Trophoblast cell (in vitro differentiated cells and primary cell): ENCODE measurements around the gene MND1.

Experiments used
- DNase-seq, 2 donors: peaks; one replicate each; pipeline ENCODE4 v3.0.0-alpha.2; 2016
- H2AFZ ChIP-seq: 2 replicates; pipeline ENCODE4 v1.6.1; 2013; ENCODE audit warnings: low read length, moderate library complexity, mild to moderate bottlenecking; ENCODE audit not compliant: insufficient read depth, poor library complexity
- H2AK5ac ChIP-seq: 2 replicates; pipeline ENCODE4 v1.6.1; 2013; ENCODE audit warnings: mild to moderate bottlenecking, low read length
- H2BK120ac ChIP-seq: 2 replicates; pipeline ENCODE4 v1.6.1; 2013; ENCODE audit warnings: low read length, mild to moderate bottlenecking, moderate library complexity; ENCODE audit not compliant: insufficient read depth, poor library complexity
- H2BK12ac ChIP-seq: 2 replicates; pipeline ENCODE4 v1.6.1; 2013; ENCODE audit warnings: mild to moderate bottlenecking, low read length, moderate library complexity
- H2BK5ac ChIP-seq: 2 replicates; pipeline ENCODE4 v1.6.1; 2013; ENCODE audit warnings: low read length, low read depth, moderate library complexity, mild to moderate bottlenecking; ENCODE audit not compliant: poor library complexity
- H3K14ac ChIP-seq: 2 replicates; pipeline ENCODE4 v1.6.1; 2013; ENCODE audit warnings: mild to moderate bottlenecking, low read length
- H3K18ac ChIP-seq: 2 replicates; pipeline ENCODE4 v1.6.1; 2013; ENCODE audit warnings: mild to moderate bottlenecking, low read length
- H3K23ac ChIP-seq: 2 replicates; pipeline ENCODE4 v1.6.1; 2013; ENCODE audit warnings: low read length
- H3K27ac ChIP-seq: 2 replicates; pipeline ENCODE4 v1.5.1; 2013; ENCODE audit warnings: low read depth, mild to moderate bottlenecking, inconsistent platforms, low read length, moderate library complexity
- H3K27me3 ChIP-seq: 2 replicates; pipeline ENCODE4 v1.6.1; 2013; ENCODE audit warnings: inconsistent platforms, mild to moderate bottlenecking, low read length, moderate library complexity; ENCODE audit not compliant: insufficient read depth
- H3K36me3 ChIP-seq, 2 experiments: 1 replicate in 1 of 2; 2 replicates in 1 of 2; pipeline ENCODE4 v1.6.1; 2013; ENCODE audit warnings: low read length in 2 of 2, mild to moderate bottlenecking in 2 of 2, moderate library complexity in 1 of 2; ENCODE audit not compliant: insufficient read depth in 2 of 2, control insufficient read depth in 1 of 2
- H3K4ac ChIP-seq: 2 replicates; pipeline ENCODE4 v1.6.1; 2013; ENCODE audit warnings: low read depth, mild to moderate bottlenecking, low read length, moderate library complexity
- H3K4me1 ChIP-seq, 2 experiments: 1 replicate in 1 of 2; 2 replicates in 1 of 2; pipeline ENCODE4 v1.6.1; 2013; ENCODE audit warnings: low read length in 2 of 2, mild to moderate bottlenecking in 2 of 2, moderate library complexity in 1 of 2; ENCODE audit not compliant: insufficient read depth in 2 of 2, control insufficient read depth in 1 of 2
- H3K4me2 ChIP-seq: 2 replicates; pipeline ENCODE4 v1.6.1; 2013; ENCODE audit warnings: inconsistent platforms, mild to moderate bottlenecking, low read length, moderate library complexity
- H3K4me3 ChIP-seq: 2 replicates; pipeline ENCODE4 v1.5.1; 2013; ENCODE audit warnings: mild to moderate bottlenecking, low read depth, low read length, inconsistent platforms
- H3K79me1 ChIP-seq: one replicate; pipeline ENCODE4 v1.6.1; 2013; ENCODE audit warnings: low read length
- H3K79me2 ChIP-seq: 2 replicates; pipeline ENCODE4 v1.6.1; 2013; ENCODE audit warnings: low read length, mild to moderate bottlenecking; ENCODE audit not compliant: control insufficient read depth, insufficient read depth, poor library complexity
- H3K9ac ChIP-seq: 2 replicates; pipeline ENCODE4 v1.6.1; 2013; ENCODE audit warnings: mild to moderate bottlenecking, low read length
- H3K9me3 ChIP-seq: 2 replicates; pipeline ENCODE4 v1.6.1; 2013; ENCODE audit warnings: low read depth, mild to moderate bottlenecking, control low read depth, inconsistent platforms, low read length; ENCODE audit not compliant: insufficient read depth
- H4K12ac ChIP-seq: 2 replicates; pipeline ENCODE4 v1.6.1; 2013; ENCODE audit warnings: low read depth, mild to moderate bottlenecking, low read length, moderate library complexity
- H4K8ac ChIP-seq: 2 replicates; pipeline ENCODE4 v1.6.1; 2013; ENCODE audit warnings: low read depth, mild to moderate bottlenecking, low read length, moderate library complexity
- H4K91ac ChIP-seq: one replicate; pipeline ENCODE4 v1.6.1; 2013; ENCODE audit warnings: low read depth, mild to moderate bottlenecking, low read length, moderate library complexity
- WGBS: extraction: QIAGEN DNeasy Blood & Tissue Kit; methylation state at CpG from one replicate; pipeline ENCODE4 v1.1.7; 2013; ENCODE audit warnings: missing lambda C conversion rate; ENCODE audit not compliant: insufficient read length, insufficient coverage; ENCODE audit errors: extremely low coverage; 5-methylcytosine and 5-hydroxymethylcytosine counted together

MND1 gene

DNA sequence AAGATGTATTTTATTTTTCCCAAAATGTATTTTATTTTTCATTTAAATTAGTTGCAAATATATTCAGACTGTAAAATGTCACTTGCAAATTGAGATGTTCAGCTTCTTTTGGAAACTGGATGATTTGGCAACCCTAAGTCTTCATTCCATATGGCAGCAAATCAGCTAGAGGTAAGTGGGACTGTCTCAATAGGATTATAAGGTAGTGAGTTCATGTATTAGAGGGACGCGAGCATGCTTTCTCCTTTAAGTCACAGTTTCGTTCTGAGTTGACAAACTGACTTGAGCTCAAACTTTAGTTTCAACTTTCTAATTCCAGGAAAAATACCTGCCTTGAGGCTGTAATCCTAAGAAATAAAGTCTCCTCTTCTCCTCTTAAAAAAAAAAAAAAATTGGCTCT lies 77.5 kb downstream of the MND1 start:
- no peak overlapping the region for H3K4me3 ChIP-seq
- DNase-seq, result peak in 1 of 2 donors; percentile 20
- peaks cover 0 to 7% of the 10 kb centered on the region in 2 experiments for H3K4me1 ChIP-seq
- H3K27me3 ChIP-seq, result no peaks in the 10 kb centered on the region
- H4K8ac ChIP-seq, result no peak overlapping the region
- no peak overlapping the region for H3K23ac ChIP-seq
- H2BK120ac ChIP-seq, result no peak overlapping the region
- H3K27ac ChIP-seq, result no peak overlapping the region
- H2AK5ac ChIP-seq, result no peak overlapping the region
- no peaks in the 10 kb centered on the region for H3K9me3 ChIP-seq
- H3K4ac ChIP-seq, result no peak overlapping the region
- no peak overlapping the region for H3K14ac ChIP-seq
- H3K36me3 ChIP-seq, result no peaks in the 10 kb centered on the region
- no peaks in the 10 kb centered on the region for H3K79me2 ChIP-seq
- no peak overlapping the region for H2BK12ac ChIP-seq
- no peak overlapping the region for H3K18ac ChIP-seq
- no peak overlapping the region for H4K91ac ChIP-seq
- H2BK5ac ChIP-seq, result no peak overlapping the region
- no peak overlapping the region for H3K9ac ChIP-seq
- H3K79me1 ChIP-seq, result peaks cover 4% of the 10 kb centered on the region
- no peak overlapping the region for H3K4me2 ChIP-seq
- no CpG with 5 or more reads among the region's 3 CpGs for WGBS
- no peak overlapping the region for H4K12ac ChIP-seq
- H2AFZ ChIP-seq, result no peak overlapping the region

DNA sequence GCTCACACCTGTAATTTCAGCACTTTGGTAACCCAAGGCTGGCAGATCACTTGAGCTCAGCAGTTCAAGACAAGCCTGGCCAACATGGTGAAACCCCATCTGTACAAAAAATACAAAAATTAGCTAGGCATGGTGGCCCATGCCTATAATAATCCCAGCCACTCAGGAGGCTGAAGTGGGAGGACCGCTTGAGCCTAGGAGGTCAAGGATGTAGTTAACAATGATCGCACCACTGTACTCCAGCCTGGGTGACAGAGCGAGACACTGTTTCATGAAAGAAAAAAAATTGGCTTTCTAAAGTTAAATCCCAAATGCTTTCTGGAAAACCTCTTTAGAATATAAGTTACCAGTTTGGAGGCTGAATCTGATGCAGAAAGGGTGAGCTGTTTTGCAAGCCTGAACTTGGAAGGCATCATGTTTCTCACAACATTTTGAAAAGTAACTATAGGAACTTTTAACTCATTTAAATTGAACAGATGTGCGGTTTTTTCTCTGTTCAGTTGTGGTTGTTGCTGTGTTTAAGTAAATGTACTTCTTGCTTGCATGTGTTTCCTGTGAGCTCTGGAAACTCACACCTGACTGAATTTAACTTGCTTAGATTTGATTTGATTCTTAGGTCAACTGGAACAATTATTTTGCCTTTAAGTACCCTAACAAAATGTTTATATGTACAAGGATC lies 81.9 kb downstream of the MND1 start:
- Histone ChIP-seq H3K14ac (no peak overlapping the region), H2AFZ (no peak overlapping the region), H3K4ac (no peak overlapping the region), H3K27ac (no peak overlapping the region), H3K4me3 (no peak overlapping the region), H4K8ac (no peak overlapping the region), H3K9ac (no peak overlapping the region), H3K27me3 (no peaks in the 10 kb centered on the region), H2BK12ac (no peak overlapping the region), H3K23ac (no peak overlapping the region), H3K9me3 (no peaks in the 10 kb centered on the region), H3K79me2 (no peaks in the 10 kb centered on the region), H2BK120ac (no peak overlapping the region), H2AK5ac (no peak overlapping the region), H3K18ac (no peak overlapping the region), H3K79me1 (no peaks in the 10 kb centered on the region), H3K4me2 (no peak overlapping the region), H4K12ac (no peak overlapping the region), H4K91ac (no peak overlapping the region), H3K36me3 (no peaks in the 10 kb centered on the region), H2BK5ac (no peak overlapping the region), H3K4me1 (peaks cover 0 to 5% of the 10 kb centered on the region in 2 experiments)
- no CpG with 5 or more reads among the region's 4 CpGs for WGBS
- no peak for DNase-seq

DNA sequence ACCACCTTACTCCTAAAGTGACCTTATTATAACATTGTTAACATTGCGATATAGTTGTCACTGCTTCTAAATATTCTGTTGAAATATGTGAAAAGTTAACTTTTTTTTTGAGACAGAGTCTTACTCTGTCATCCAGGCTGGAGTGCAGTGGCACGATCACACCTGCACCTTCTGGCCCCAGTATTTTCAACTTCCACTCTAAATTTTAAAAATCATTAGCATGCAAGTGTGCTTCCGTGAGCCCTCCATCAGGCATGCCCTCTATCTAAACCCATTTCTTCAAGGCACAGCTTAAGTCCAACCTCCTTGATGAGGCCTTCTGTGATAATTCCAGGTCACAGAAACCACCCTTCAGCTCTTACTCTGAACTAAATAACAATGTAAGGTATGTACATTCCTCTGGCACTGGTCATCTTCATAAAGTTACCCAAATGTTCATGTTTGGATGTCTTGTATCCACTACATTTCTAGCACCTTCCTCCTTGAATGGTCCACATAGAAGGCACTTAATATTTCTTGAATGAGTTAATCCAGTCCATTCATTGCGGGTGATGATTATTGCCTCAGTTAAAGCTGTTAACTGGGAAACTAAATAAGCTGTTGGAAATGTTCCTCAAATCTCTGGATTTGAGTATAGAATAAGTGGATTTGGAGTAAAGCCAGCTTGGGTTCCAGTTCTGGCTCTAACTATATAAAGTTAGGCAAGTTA lies 83.0 kb downstream of the MND1 start:
- WGBS, result no CpG with 5 or more reads among the region's 4 CpGs

DNA sequence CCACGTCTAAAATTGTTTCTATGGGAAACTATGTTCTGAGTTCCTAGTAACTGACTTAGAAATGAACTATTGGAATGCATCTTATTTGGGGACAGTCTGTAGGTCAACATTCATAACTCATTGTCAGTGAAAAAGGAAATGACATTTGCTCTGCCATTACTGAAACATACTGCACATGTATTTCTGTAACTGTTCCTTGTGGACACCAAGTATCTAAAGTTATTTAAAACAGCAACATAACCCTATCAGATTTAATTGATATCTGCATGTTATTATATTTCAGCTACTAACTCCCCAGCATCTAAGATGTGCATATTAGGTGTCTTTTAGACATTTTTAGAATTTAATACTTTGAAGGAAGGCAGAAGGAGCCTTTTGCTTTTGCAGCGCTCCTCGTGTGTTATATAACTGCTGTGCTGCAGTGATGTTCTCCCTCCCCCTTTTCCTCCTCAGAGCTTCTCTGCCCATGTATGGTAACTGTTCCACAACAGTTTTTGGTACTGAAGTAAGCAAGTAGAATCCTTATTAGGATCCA lies 84.5 kb downstream of the MND1 start:
- no CpG with 5 or more reads among the region's 3 CpGs for WGBS
- no peak overlapping the region for H4K91ac ChIP-seq

More for the DNA sequence above, 83.0 kb downstream of the MND1 start:
- peaks cover 0 to 5% of the 10 kb centered on the region in 2 experiments for H3K4me1 ChIP-seq
- no peak overlapping the region for H3K4ac ChIP-seq
- peak in 1 of 2 donors; percentile 35 for DNase-seq
- H3K9me3 ChIP-seq, result no peaks in the 10 kb centered on the region
- H3K79me1 ChIP-seq, result no peaks in the 10 kb centered on the region
- no peaks in the 10 kb centered on the region for H3K79me2 ChIP-seq
- H3K27ac ChIP-seq, result no peak overlapping the region
- no peak overlapping the region for H4K12ac ChIP-seq
- no peaks in the 10 kb centered on the region for H3K27me3 ChIP-seq
- no peaks in the 10 kb centered on the region for H3K36me3 ChIP-seq
- H2AK5ac ChIP-seq, result no peak overlapping the region
- no peak overlapping the region for H2BK120ac ChIP-seq
- no peak overlapping the region for H3K4me3 ChIP-seq
- no peak overlapping the region for H3K4me2 ChIP-seq
- H3K23ac ChIP-seq, result no peak overlapping the region
- no peak overlapping the region for H3K9ac ChIP-seq
- H2BK12ac ChIP-seq, result peak overlapping the region; percentile 22
- no peak overlapping the region for H4K91ac ChIP-seq
- no peak overlapping the region for H3K14ac ChIP-seq
- no peak overlapping the region for H2BK5ac ChIP-seq
- H3K18ac ChIP-seq, result no peak overlapping the region
- no peak overlapping the region for H4K8ac ChIP-seq
- no peak overlapping the region for H2AFZ ChIP-seq

More for the DNA sequence above, 84.5 kb downstream of the MND1 start:
- Histone ChIP-seq H2BK12ac (no peak overlapping the region), H4K12ac (no peak overlapping the region), H3K9ac (no peak overlapping the region), H3K36me3 (no peaks in the 10 kb centered on the region), H3K18ac (no peak overlapping the region), H3K79me2 (no peaks in the 10 kb centered on the region), H2BK120ac (no peak overlapping the region), H3K23ac (no peak overlapping the region), H3K4ac (no peak overlapping the region), H3K27ac (no peak overlapping the region), H3K4me1 (peaks cover 0 to 7% of the 10 kb centered on the region in 2 experiments), H3K4me3 (no peak overlapping the region), H2BK5ac (no peak overlapping the region), H3K4me2 (no peak overlapping the region), H4K8ac (no peak overlapping the region), H3K27me3 (no peaks in the 10 kb centered on the region), H2AK5ac (no peak overlapping the region), H3K9me3 (no peaks in the 10 kb centered on the region), H3K14ac (no peak overlapping the region), H3K79me1 (no peaks in the 10 kb centered on the region), H2AFZ (no peak overlapping the region)
- no peak for DNase-seq
